Hindlimb muscle (tissue), 1 donor: ENCODE data around the gene PLPP3. TPM values are rescaled to one million over a fixed set of nuclear protein-coding genes. Genes with fewer than 3 reads are reported as not detected.

Experiments used
- DNase-seq: peaks from one replicate; pipeline ENCODE4 v3.0.0-alpha.2; 2013
- polyA plus RNA-seq: library from polyadenylated mRNA; unstranded; fragments of 120-200 nt; gene quantifications from one replicate; pipeline ENCODE4 v1.2.1, GENCODE V29; 2013; ENCODE audit not compliant: insufficient read length

The PLPP3 gene
- polyA plus RNA-seq, 1 donor = 127 TPM

DNA sequence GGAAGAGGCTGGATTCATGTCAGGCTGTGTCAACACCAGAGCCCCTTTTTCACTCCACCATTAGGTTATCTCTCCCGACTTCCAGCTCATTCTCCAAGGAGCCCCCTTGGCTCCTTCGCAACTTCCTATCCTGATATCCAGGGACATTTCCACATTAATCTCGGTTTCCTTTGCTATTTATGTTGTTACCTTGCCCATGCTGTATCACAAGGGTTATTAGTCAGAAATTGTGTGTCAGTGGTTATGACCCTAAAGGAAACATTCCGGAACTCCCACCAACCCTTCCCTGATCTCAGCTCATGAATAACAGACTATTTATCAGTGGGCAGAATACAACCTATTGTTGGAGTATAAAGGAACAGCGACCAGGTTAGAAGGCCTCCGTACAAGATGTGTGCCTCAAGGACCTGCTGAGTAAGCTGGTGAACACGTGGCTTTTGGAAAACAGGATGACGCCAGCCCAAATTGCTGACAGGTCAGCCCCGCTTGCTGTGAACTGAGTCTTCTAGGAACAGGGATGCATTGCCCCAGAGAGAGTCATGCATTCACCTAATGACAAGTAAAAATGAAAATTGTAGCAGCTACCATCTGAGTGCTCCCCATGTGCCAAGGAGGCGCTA is 121.5 kb downstream of the PLPP3 start:
- DNase-seq = no peak

DNA sequence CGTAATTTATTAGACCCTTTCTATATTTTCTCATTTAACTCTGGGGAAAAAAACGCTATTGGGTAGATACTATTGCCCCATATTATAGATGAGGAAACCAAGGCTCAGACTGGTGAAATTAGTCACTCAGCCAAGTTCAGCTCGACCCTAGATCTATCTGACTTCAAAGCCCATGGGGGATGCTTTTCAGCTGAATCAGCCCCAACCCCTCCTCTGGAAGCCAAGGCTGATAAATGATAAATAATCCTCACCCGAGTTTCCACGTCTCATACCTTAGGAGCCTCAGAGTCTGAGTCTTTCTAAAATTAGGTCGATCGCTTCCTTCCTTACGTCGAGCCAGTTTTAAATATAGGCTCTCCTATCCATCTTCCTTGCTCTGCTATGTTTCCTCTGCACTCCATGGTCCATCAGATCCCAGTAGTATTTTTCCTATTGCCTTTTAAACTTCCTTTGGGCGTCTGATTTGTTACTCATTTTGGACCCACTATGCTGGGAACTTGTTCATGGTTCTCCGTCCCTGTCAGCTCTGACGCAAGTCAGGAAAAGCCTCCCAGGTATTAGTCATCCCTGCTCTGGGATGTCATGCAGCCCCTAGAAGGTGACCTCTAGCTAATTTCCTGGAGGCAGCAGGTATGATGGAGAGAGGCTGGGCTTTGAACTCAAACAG is 122.8 kb downstream of the PLPP3 start:
- no peak for DNase-seq

DNA sequence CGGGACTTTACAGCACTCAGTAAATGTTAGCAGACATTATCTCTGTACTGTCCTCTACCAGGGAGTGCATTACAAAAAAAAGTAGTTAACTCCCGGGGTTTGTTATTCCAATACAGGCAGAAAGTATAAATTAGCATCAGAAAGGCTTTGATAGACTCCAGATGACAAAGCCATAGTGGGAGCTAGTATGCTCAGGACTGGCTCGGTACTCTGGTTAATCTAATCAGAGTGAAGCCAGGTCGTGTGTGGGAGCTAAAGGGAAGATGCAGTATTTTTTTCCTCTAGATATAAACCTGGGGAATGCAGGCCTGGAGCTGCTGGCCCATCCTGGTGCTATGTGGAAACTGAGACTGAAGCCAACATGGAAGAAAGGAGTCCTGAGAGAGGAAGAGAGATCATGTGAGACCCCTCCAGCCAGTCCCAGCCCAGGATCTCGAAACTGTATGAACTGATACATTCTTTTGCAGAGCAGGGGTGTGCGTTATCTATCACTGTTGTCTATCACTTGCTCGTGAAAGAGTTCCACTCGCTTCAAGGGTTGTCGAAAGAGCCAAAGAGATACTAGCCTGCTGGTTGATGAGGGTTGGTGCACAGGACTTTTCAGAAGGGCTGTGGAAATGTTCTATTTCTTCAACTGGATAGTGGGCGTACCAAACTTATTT is 125.8 kb downstream of the PLPP3 start:
- peak; percentile 32 for DNase-seq

DNA sequence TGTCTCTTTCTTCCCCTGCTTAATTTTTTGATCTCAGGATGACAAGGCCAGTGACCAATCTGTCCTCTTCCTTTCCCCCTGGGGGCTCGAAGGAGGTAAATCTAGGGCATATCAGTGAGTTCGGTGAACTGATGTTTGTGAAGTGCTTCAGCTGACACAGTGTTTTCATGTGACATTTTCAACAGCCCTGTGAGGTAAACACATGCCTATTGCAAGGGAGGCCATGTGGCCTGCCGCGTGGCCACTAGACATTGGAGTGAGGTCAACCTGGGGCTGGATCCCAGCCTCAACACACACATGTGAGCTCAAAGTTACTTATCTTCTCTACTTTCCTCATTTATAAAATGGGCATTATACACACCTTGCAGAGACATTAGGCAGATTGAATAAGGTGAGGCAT is 126.3 kb downstream of the PLPP3 start:
- peak; percentile 29 for DNase-seq

DNA sequence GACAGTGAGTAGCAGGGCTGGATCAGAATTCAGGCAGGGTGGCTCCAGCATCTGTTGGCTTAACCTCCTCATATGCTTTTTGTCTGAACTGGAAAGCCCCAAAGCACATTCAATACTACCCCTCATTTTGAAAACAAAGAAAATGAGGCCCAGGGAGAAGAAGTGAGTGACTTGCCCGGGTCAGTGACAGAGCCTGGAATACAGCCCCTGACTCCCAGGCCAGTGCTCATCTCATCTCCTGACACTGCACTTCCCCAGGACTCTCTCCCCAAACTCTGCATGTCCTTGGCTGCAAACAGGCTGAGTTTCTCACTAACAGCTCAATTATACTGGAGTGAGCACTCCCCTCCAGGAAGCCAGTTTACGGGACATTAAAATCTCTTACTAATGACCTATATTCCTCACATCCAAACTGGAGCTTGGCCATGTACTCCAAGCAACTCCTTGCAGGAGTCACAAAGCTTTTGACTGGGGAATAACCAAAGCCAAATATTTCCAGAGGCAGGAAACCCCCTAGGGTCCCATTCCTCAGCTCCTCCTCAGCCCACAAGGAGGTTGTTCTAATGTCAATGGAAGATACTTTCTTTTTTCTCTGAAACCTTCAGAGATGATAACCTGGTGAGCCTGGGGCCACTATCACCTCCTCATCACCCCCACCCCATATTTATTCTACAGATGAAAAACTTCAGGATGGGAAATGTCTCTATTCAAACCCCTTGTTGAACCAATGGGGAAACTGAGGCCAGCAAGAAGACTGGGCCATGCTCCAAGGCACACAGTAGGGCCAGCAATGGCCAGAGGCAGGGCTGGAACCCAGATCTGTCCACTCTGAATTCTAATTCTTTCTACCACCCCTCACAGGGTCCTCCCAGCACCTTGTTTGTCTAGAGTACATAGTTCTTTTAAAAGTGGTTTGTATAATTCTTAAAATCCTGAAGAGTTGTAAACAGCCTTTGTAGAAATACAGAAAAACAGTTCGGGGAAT is 127.0 kb downstream of the PLPP3 start:
- DNase-seq = peak; percentile 53

DNA sequence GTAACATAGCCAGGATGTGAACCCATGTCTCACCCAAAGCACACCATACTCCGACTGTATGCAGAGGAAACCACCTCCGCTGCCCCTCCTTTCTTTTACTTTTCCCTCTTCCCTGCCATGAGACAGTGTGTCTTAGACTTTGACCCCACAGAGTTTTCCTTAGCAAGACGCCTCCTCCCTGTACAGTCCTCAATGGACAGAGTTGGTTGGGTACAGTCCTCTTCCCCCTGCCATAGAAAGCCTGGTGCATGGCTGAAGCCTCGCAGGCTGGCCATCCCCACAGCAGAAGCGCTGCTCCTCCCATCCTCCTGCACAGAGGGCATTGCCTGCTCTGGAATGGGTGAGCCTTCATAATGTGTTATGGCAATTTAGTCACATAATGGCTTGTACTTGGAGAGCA is 127.9 kb downstream of the PLPP3 start:
- DNase-seq = no peak

DNA sequence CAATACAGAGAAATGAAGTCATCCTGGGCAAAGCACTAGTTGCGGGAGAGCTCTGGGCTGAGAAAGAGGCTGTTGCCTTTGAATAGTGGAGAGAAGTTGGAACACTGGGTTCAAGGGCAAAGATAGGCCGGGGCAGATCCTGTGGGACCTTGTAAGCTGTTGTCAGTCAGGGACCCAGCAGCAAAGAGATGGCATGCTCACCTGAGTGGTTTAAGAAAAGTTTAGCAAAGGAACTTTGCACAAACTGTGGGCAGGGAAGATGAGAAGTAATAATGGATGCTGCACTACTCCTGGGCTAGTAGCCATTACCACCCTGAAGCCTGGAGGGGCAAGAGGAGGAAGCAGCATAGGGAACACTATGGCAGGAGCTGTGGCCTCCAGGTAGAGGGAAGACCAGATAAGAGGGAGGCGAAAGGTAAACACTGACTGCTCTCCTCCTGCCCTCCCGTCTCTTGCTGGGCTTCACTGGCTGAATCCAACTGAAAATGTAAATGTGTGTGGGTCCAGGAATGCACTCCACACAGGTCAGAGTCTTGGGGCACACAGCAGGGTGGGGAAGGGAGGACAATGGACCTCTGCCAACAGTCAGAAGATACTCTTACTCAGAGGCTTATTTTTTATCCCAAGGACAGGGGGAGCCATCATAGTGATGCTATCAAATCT is 129.2 kb downstream of the PLPP3 start:
- no peak for DNase-seq

DNA sequence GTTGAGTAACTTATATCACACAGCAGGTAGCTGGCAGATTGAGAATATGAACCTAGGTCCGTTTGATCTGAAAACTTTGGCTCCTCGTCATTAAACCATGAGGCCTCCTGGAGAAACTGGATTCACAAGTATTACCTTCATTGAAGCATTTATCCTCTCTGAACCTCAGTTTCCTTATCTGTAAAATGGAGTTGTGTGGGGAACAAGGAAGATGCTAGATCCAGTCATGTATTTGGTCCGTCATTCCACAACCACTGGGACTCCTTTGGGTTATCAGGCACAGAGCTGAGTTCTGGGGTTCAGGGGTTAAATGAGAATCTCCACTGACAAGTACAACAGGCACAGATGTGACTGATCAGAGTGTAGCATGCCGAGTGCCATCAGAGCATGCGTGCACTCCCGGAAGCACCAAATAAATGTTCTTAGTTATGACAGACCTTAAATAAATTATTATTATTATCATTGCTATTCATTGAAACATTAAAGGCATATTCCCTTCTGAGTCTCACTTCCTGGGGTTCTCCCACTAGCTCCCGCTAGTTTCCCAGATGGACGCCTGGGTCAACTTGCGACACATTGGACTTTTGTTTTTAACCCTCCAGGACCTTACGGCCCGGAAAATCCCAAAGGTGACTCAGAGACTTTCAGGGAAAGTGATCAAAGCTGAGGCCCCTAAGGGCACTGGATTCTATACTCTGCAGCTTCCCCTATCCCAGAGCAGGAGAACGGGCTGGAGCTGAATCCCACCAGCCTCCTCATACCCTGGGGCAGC is 130.6 kb downstream of the PLPP3 start:
- DNase-seq = no peak

DNA sequence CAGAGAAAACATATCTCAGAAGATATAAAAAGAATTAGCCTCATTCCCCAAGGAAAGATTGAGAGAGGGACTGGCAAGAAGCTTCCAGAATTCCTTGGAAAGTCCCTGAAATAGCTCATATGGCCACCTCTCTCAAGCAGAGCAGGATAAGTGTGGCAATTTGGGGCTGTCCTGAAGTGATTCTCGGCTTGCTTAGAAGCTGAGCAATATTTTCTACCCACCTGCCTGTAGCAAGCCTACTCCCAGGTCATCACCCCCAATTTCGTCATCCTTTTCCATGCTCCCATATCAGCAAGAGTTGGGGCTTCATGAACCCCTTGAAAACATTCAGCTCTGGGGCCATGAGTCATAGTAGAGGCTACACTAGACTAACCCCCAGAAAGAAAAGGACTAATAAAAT is 131.5 kb downstream of the PLPP3 start:
- DNase-seq = no peak

DNA sequence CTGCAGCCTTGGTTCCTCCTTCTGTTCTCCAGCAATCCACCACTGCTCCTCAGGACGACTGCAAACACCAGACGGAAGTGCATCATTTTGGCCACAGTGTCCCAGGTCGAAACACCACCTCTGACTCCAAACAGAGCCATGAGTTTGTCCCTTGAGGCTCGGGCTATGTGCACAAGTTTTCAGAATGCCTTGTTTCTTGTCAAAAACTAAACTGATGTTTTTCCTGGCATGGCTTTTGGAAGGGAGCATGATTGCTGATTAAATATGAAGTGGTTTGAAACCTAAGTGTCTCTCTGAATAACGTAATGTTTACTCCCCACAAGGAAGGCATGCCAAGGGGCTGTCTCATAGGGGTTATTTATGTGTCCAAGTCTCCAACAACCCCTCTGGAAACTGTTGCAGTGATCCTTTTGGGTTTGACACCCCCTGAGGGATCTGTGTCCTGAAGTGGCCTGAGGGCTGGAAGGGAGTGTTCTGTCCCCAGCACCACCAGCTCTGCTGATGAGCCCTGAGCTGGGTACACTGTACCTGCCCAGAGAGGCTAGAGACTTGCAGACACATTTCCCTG is 132.7 kb downstream of the PLPP3 start:
- DNase-seq = no peak

DNA sequence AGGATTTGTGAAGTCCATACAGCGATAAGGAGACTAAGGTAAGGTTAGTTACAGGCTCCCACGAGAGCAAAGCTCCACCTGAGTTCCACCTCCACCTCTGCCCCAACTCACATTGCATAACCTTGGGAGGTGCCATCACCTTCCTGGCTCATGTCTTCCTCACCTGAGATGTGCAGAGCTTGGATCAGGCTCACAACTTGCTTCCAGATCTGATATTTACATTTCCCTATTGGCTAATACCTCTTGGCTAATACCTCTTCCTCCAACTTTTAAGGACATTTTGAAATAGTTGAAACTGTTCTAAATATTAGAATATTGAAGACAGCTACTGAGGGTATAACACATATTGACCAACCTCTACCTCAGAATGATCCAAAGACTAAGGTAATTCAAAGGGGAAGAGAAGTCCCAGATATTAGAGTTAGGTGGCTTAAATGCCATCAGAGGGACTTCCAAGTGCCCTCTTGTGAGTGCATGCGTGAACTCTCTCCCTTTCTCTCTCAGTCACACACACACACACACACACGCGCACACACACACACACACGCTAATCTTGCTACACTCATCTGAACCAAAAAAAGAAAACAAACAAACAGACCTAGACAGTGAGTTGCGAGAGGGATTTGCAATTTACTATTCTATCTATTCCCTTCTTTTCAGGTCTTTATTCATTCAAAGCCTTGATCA is 134.3 kb downstream of the PLPP3 start:
- no peak for DNase-seq

Other genes with a start within 250 kb of the PLPP3 start
- gene PRKAA2, start 65.8 kb upstream of the PLPP3 start, polyA plus RNA-seq = 54.4 TPM
- gene FYB2, start 239.8 kb upstream of the PLPP3 start, polyA plus RNA-seq = 0.59 TPM